Body of pancreas (tissue), 4 donors: ENCODE results near the gene PI16.

ENCODE experiments used
- CTCF ChIP-seq, 7 experiments: fragments of 450-650 bp in 4 of 7; fragments of 200-600 bp in 3 of 7; sonication (generic) in 3 of 7; IDR thresholded peaks; one replicate each; pipeline ENCODE4 v1.5.1; 2016 to 2019; ENCODE audit warnings: antibody characterized with exemption in 7 of 7
- POLR2A ChIP-seq, 3 donors: fragments of 450-650 bp; IDR thresholded peaks; one replicate each; pipeline ENCODE4 v1.6.1; 2016; ENCODE audit warnings: antibody characterized with exemption in 3 of 3, mild to moderate bottlenecking in 2 of 3

DNA sequence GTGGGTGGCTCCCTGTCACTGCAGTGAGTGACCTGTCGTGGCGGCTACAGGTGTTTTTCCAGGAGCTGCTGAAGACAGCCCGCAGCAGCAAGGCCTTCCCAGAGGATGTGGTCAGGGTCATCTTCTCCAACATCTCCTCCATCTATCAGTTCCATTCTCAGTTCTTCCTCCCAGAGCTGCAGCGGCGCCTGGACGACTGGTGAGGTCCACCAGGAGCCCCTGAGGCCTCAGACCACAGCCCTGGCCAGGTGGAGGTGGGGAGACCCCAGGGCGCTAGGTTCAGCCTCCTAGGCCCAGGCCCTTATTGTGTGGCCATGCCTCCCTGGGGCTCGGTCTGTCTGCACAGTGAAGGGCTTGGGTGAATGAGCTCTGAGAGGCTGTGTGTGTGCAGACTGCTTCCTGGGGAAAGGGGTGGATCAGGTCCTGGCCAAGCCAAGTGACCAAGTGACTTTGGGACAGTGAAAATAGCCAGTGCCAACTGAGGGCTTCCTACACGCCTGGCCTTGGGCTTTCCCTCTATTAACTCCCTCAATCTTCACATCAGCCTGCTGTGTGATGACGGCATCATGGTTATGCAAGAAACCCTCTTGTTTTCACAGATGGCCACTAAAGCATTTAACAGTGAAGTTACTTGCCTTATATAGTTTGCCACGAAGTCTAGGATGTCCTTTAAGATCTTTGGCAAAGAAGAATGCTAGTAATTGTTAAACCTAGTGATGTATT, 57.3 kb downstream of the PI16 start:
- TF ChIP-seq POLR2A (IDR thresholded peaks at IDR 0.05), result no peak
- TF ChIP-seq CTCF (IDR thresholded peaks at IDR 0.05), result no peak
